DMS 273 (cell line): ENCODE data around the gene DNAI2.
"Not testable (repeated sequence)": the region's sequence is repeated elsewhere in the genome, so short reads cannot be mapped to it uniquely, and the experiment has no call there.

Source experiments
- DNase-seq: peaks from one replicate; lab custom pipeline; 2025; ENCODE audit not compliant: unreplicated experiment; lab: John Stamatoyannopoulos, UW

The DNAI2 gene

GRCh38 chr17:74274709-74275340 lies 791 bp downstream of the DNAI2 start:
- no peak for DNase-seq

DNA sequence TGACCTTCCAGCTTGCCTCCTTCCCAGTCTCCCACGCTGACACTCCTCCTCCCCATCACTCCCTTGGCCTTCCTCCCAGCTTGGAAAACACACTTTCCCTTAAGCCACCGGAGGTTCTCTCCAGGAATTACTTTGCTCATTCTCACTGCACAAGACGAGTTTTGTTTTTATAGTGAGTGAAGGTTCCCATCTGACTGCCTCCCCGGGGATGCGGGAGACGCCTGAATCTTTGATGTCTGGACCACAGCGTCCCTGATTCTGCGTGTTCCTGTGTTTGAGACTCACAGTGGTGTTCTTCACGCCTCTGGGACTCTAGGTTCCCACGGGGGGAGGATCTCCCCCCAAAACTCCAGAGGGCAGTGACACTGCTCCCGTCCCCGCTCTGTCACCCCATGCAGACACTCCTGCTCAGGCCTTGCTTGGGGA lies 2.0 kb downstream of the DNAI2 start:
- DNase-seq, result no peak

DNA sequence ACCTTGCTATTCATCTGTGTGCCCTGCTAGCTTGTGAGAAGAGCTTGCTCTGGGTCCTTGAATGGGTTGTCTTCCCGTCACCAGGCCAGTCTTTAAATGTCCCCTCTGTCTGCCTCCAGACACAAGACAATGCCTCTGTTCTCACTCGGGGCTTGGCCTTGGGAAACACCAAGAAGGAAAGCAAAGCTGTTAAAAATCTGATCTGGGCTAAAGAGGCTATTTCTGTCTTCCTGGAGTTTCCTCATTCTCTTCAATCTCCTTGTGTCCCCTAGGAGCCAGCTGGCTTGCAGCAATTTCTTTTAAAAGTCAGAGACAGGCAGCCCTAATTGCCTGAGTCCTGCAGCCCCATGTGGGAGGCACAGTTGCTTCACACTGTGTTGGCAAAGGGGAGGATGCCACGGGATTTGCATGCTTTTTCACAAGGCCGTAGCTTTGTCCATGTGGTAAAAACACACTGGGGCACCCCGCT lies 2.5 kb downstream of the DNAI2 start:
- peak; percentile 58 for DNase-seq

DNA sequence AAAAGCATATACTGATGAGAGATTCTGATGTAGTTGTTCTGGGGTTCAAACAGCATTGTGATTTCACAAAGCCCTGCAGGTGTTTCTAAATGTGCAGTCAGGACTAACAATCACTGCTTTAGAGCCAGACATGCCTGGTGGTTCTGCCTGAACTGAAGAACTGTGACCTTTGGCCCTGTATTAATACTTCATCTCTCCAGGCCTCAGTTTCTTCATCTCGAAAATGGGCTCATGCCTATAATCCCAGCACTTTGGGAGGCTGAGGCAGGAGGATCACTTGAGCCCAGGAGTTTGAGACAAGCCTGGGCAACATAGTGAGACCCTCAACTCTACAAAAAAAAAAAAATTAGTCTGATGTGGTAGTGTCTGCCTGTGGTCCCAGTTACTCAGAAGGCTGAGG lies 3.9 kb downstream of the DNAI2 start:
- no peak for DNase-seq

- not testable (repeated sequence) for DNase-seq
Measured at GRCh38 chr17:74279617-74280016, 5.6 kb downstream of the DNAI2 start.

DNA sequence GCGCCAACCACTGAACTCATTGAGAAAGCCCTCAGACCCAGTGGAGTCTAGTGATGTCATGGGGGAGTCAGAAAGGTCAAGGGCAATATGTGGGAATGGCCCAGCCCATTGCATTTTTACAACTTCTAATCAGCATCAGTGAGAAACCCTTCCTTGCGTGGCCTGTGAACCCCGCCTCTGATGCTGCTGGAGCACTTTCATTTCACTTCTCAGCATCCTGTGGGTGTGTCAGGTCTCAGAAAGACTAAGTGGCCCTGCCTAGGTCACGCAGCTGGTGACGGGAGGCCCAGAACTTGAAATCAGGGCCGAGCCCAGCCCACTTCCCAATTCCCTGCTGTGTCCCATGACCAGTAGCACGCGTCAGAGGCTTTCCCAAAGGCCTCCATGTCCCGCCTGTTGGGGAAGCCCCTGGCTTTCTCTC lies 6.1 kb downstream of the DNAI2 start:
- no peak for DNase-seq

GRCh38 chr17:74281799-74282198 lies 7.8 kb downstream of the DNAI2 start:
- no peak for DNase-seq

- DNase-seq, result not testable (repeated sequence)
Measured at GRCh38 chr17:74282274-74282586, 8.2 kb downstream of the DNAI2 start.

DNA sequence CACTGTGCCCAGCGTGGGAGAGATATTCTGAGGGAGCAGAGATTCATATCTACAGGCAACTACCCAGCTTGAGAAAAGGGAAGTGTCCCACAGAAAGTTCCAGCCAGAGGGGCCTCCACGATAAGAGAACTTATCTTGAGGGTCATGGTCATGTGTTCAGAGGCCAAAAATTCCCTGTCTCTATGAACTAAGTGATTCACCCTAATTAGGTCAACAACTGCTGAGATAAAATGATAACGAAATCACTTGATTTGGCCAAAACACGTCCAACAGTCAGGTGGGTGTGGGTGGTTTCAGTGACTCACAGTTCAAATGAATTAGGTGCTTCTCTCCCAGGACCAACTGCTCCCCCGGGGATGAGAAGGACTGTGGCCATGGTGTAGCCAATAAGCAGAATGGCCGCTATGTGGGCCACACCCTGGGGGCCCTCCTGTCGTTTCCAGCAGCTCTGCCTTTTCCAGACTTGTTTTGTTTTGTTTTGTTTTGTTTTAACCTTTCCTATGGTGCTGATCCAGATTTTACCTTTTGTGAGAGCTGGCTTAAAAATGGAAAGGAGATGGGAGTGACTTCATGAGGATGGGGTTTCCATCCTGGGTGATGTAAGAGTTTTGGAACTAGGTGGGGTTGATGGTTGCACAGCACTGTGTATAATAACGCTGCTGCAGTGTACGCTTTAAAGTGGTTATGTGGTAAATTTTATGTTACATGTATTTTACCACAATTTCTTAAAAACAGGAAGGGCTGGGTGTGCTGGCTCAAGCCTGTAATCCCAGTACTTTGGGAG lies 8.7 kb downstream of the DNAI2 start:
- no peak for DNase-seq

GRCh38 chr17:74283371-74283673 lies 9.3 kb downstream of the DNAI2 start:
- DNase-seq, result no peak

- no peak for DNase-seq
Measured at GRCh38 chr17:74287031-74287602, 13.1 kb downstream of the DNAI2 start.

GRCh38 chr17:74288785-74289184 lies 14.8 kb downstream of the DNAI2 start:
- DNase-seq, result no peak

DNA sequence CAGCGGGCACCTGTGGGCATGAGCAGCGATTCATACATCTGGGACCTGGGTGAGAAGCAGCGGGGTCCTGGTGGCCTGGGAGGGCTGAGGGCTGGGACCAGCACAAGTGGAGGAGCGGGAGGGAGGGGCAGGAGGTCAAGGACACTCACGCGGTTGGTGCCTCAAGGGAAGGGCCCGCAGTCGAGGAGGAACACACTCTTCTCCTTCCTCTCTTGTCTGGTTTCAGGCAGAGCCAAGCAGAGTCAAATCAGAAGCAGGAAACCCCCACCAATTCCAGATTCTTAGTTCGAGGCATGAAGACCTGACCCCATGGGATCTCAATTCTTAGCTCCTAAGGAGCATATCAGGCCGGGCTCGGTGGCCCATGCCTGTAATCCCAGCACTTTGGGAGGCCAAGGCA lies 15.7 kb downstream of the DNAI2 start:
- no peak for DNase-seq

DNA sequence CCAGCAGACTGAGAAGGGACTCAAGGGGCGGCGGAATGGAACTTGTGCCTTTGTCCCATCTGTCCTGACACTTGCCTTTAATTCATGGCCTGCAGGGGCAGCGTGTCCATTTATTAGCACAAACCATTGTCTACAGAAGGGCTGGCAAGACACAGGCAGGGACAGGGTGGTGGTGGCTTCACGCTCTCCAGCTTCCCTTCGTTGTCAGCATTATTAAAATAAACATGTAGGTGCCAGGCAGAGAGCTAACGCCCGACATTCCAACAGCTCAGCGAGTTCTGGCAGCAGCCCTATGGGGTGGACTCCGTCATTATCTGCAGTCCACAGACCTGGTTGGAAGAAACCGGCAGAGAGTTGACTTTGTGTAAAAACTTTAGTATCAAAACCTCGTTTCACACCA lies 16.3 kb downstream of the DNAI2 start:
- no peak for DNase-seq

- DNase-seq, result no peak
Measured at GRCh38 chr17:74292495-74292894, 18.5 kb downstream of the DNAI2 start.

DNA sequence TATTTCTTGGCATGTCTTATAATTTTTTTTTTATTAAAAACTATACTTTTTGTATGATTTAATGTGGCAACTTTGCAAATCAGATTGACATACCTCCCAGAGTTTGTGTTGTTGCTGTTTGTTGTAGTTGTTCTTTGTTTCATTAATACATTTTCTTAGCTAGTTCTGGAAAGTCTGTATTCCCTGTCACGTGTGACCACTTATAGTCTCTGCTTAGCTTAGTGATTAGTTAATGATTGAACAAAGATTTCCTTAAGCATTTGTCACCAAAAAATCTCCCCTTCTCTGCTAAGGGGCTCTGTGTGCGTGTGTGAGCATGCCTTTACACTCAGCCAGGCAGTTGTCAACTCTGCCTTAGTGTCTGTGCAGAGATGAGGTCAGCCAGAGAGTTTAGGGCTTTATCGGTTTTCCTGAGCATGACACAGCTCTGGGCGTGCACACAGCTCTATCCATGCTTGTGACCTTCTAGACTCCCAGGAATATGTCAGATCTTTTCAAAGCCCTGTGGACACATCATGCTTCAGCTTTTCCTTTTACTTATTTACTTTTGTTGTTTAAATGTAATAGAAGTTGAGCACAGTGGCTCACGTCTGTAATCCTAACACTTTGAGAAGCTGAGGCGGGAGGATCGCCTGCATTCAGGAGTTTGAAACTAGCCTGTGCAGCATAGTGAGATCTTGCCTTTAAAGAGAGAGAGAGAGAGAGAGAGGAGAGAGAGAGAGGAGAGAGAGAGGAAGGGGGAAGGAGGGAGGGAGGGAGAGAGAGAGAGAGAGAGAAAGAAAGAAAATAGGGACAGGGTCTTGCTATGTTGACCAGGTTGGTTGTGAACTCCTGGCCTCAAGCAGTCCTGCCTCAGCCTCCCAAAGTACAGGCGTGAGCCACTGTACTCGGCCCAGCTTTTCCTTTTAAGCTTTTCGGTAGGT lies 21.9 kb downstream of the DNAI2 start:
- no peak for DNase-seq

DNA sequence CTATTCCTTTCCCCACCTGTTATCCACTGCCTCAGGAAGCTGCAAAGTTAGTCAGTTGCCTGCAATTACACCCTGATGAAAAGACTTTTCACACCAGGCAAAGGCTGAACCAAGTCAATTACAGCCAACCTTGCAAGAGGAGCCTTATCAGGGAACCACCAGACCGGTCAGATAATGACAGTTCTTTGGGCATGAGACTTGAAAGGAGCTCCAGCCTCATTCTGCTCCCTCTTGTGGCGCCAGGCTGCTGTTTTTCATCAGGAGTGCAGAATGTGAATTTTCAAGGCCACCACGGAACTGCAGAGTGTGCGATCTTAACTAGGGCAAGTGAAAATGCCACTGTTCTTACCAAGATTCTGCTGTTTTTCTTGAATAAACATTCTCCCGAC lies 22.5 kb downstream of the DNAI2 start:
- peak; percentile 81 for DNase-seq

DNA sequence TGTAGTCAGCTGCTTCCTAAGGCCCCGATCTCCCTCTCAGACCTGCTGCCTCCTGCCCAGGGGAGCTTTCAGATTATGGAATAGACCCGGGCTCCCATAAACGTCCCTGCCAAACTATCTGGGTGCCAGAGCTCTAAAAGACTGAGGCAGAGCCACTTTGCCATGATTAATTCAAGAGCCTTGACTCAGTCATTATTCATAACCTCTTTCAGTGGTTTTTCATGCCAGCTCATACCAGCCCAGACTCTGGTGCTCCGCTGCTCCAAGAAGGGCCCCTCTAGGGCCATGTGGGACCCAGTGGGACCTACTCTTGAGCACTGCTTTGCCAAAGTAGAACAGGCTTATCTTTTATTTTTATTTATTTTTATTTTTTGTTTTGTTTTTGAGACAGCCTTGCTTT lies 23.9 kb downstream of the DNAI2 start:
- no peak for DNase-seq

GRCh38 chr17:74298778-74299177 lies 24.7 kb downstream of the DNAI2 start:
- DNase-seq, result no peak

GRCh38 chr17:74299226-74300009 lies 25.4 kb downstream of the DNAI2 start:
- no peak for DNase-seq

GRCh38 chr17:74303305-74303704 lies 29.3 kb downstream of the DNAI2 start:
- DNase-seq, result no peak
